Fibroblast of lung (primary cell): ENCODE measurements around the gene LRMDA. TPM values are rescaled to one million over a fixed set of nuclear protein-coding genes. Genes with fewer than 3 reads are reported as not detected.

ENCODE experiments used
- DNase-seq, 2 donors: peaks; one replicate each; pipeline versions ENCODE4 v3.0.0 to v3.0.0-alpha.2; 2010; ENCODE audit warnings: low read depth in 2 of 2
- H2AFZ ChIP-seq: 2 replicates; pipeline ENCODE4 v1.5.1; 2012; ENCODE audit warnings: low read length, control low read depth, inconsistent platforms
- H3K27ac ChIP-seq: 2 replicates; pipeline ENCODE4 v1.5.1; 2011; ENCODE audit warnings: low read length, control low read depth; ENCODE audit not compliant: insufficient read depth
- H3K27me3 ChIP-seq: 2 replicates; pipeline ENCODE4 v1.5.1; 2011; ENCODE audit warnings: mild to moderate bottlenecking, low read length; ENCODE audit not compliant: control insufficient read depth, insufficient read depth
- H3K36me3 ChIP-seq: 2 replicates; pipeline ENCODE4 v1.5.1; 2011; ENCODE audit warnings: low read length; ENCODE audit not compliant: control insufficient read depth, insufficient read depth
- H3K4me1 ChIP-seq: 2 replicates; pipeline ENCODE4 v1.5.1; 2011; ENCODE audit warnings: low read length; ENCODE audit not compliant: control insufficient read depth, insufficient read depth; ENCODE audit errors: extremely low read depth
- H3K4me2 ChIP-seq: 2 replicates; pipeline ENCODE4 v1.5.1; 2011; ENCODE audit warnings: low read length, control low read depth; ENCODE audit not compliant: insufficient read depth; ENCODE audit errors: extremely low read depth
- H3K4me3 ChIP-seq, 4 experiments: fragments of 200-600 bp in 1 of 4; sonication (generic) in 1 of 4; replicated peaks in 1 of 4; 2 replicates each; pipeline ENCODE4 v1.5.1; 2011 to 2016; ENCODE audit warnings: low read length in 4 of 4, low read depth in 3 of 4, mild to moderate bottlenecking in 3 of 4, control low read depth in 2 of 4, inconsistent platforms in 1 of 4, mixed read lengths in 1 of 4; ENCODE audit not compliant: insufficient read depth in 1 of 4; ENCODE audit errors: control extremely low read depth in 1 of 4
- H3K79me2 ChIP-seq: 2 replicates; pipeline ENCODE4 v1.5.1; 2012; ENCODE audit warnings: mild to moderate bottlenecking, low read length, inconsistent platforms; ENCODE audit not compliant: control insufficient read depth, insufficient read depth
- H3K9ac ChIP-seq: 2 replicates; pipeline ENCODE4 v1.5.1; 2011; ENCODE audit warnings: mild to moderate bottlenecking, low read length, control low read depth; ENCODE audit not compliant: insufficient read depth
- H3K9me3 ChIP-seq: 2 replicates; pipeline ENCODE4 v1.5.1; 2012; ENCODE audit warnings: low read depth, low read length; ENCODE audit not compliant: control insufficient read depth, insufficient read depth
- H4K20me1 ChIP-seq: 2 replicates; pipeline ENCODE4 v1.5.1; 2011; ENCODE audit warnings: low read length; ENCODE audit not compliant: control insufficient read depth, insufficient read depth; ENCODE audit errors: extremely low read depth
- EZH2 ChIP-seq: IDR thresholded peaks from 2 replicates; pipeline ENCODE4 v1.5.1; 2012; ENCODE audit warnings: low read length, control low read depth, mild to moderate bottlenecking; ENCODE audit errors: missing control alignments
- polyA plus RNA-seq, 2 donors: library from polyadenylated mRNA; depleted of rRNA in 1 of 2; stranded (reverse) in 1 of 2; unstranded in 1 of 2; fragments of >200 nt; gene quantifications; 2 replicates each; pipeline ENCODE4 v1.2.1, GENCODE V29; 2011 to 2012; ENCODE audit warnings: missing spikeins in 1 of 2
- total RNA-seq: library from RNA; depleted of rRNA; stranded (reverse); fragments of >200 nt; gene quantifications from 2 replicates; pipeline ENCODE4 v1.2.1, GENCODE V29; 2014
- TF ChIP-seq, protein P1 (sequence below), 2 donors: IDR thresholded peaks in 1 of 2; conservative IDR thresholded peaks in 1 of 2; 1 replicate in 1 of 2; 2 replicates in 1 of 2; pipeline ENCODE4 v1.5.1; 2011 to 2012; ENCODE audit warnings: low read length in 2 of 2, control low read depth in 1 of 2, inconsistent platforms in 1 of 2, low read depth in 1 of 2, mild to moderate bottlenecking in 1 of 2

Gene LRMDA
- total and polyA plus RNA-seq, 2 donors (not counting 1 experiment from before 2014, with no cell fraction given), result 1.7 to 2.0 TPM

DNA sequence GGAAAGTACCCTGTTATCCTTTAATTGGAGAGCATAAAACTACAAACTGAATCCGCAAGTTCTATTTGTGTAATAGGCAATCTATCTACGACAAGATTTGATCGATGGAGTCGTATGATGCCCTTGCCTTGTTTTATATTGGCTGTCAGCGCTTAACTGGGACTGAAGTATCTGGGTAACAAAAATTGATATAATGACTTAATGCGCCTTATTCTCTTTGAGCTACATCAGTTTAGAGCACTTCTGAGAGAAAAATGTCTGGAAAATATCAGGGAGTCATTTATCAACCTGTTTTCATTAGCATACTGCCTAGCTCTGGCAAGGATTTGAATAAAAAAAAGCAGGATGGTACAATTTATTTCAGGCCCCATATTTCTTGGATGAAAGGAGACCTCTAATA lies 262.1 kb downstream of the LRMDA start:
- Histone ChIP-seq H2AFZ (no peak overlapping the region), H3K4me1 (no peaks in the 10 kb centered on the region), H4K20me1 (no peaks in the 10 kb centered on the region), H3K9ac (no peak overlapping the region), H3K36me3 (no peaks in the 10 kb centered on the region), H3K4me3 (no peak overlapping the region), H3K27me3 (no peaks in the 10 kb centered on the region), H3K9me3 (no peaks in the 10 kb centered on the region), H3K79me2 (no peaks in the 10 kb centered on the region), H3K4me2 (no peak overlapping the region), H3K27ac (no peak overlapping the region)
- no peak for DNase-seq
- no peak for TF ChIP-seq EZH2
- TF ChIP-seq, protein P1, sequence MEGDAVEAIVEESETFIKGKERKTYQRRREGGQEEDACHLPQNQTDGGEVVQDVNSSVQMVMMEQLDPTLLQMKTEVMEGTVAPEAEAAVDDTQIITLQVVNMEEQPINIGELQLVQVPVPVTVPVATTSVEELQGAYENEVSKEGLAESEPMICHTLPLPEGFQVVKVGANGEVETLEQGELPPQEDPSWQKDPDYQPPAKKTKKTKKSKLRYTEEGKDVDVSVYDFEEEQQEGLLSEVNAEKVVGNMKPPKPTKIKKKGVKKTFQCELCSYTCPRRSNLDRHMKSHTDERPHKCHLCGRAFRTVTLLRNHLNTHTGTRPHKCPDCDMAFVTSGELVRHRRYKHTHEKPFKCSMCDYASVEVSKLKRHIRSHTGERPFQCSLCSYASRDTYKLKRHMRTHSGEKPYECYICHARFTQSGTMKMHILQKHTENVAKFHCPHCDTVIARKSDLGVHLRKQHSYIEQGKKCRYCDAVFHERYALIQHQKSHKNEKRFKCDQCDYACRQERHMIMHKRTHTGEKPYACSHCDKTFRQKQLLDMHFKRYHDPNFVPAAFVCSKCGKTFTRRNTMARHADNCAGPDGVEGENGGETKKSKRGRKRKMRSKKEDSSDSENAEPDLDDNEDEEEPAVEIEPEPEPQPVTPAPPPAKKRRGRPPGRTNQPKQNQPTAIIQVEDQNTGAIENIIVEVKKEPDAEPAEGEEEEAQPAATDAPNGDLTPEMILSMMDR (conservative IDR thresholded peaks at IDR 0.05 in 1 of 2, IDR thresholded peaks at IDR 0.05 in 1 of 2; ENCODE audit: low read depth in 1 of 2, low read length in 2 of 2), result no peak

DNA sequence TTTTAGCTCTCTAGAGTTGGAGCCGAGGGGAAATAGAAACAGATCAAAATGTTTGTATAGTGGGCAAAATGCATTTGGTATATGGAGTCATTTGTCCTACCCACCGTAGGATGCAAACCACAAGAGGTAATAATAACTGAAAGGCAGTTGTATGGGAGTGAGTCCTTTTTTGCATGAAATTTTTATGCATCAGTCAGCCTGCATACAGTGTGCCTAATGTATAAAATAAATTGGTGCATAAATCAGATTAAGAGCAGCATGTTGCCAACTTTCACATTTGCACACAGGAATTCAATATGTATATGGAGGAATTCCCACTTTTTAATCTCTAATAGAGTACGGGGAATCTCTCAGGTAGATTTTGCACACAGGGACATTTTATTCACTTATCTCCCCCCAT lies 262.8 kb downstream of the LRMDA start:
- TF ChIP-seq, protein P1 (conservative IDR thresholded peaks at IDR 0.05 in 1 of 2, IDR thresholded peaks at IDR 0.05 in 1 of 2; ENCODE audit: low read depth in 1 of 2, low read length in 2 of 2), result no peak
- TF ChIP-seq EZH2, result no peak
- Histone ChIP-seq H3K4me2 (no peak overlapping the region), H3K27me3 (no peaks in the 10 kb centered on the region)

DNA sequence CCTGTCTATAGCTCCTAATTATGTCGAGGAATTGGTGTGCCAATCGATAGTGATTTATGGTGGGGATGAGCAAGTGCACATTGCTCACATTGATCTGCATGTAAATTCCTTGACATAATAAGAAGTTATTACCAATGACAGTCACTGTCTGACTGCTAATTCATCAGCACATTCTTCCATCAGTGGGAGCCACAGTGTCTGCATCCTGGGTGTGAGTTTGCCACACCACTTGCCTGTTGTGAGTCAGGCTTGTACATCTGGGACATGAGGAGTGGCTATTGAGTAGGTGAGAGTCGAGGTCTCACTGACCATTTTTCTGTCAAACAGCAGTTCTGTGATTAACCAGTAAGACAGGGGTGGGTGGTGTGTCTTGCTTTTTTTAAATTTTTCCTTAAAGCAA lies 263.4 kb downstream of the LRMDA start:
- Histone ChIP-seq H3K4me2 (no peak overlapping the region), H3K4me1 (no peaks in the 10 kb centered on the region), H3K27me3 (no peaks in the 10 kb centered on the region), H3K9me3 (no peaks in the 10 kb centered on the region), H4K20me1 (no peaks in the 10 kb centered on the region), H3K36me3 (no peaks in the 10 kb centered on the region), H3K27ac (no peak overlapping the region), H3K79me2 (no peaks in the 10 kb centered on the region), H3K9ac (no peak overlapping the region), H3K4me3 (no peak overlapping the region), H2AFZ (no peak overlapping the region)
- TF ChIP-seq, protein P1 (conservative IDR thresholded peaks at IDR 0.05 in 1 of 2, IDR thresholded peaks at IDR 0.05 in 1 of 2; ENCODE audit: low read depth in 1 of 2, low read length in 2 of 2), result no peak
- no peak for TF ChIP-seq EZH2
- no peak for DNase-seq

More for the DNA sequence above, 262.8 kb downstream of the LRMDA start:
- no peaks in the 10 kb centered on the region for H3K79me2 ChIP-seq
- H3K9ac ChIP-seq, result no peak overlapping the region
- no peak overlapping the region for H3K27ac ChIP-seq
- no peaks in the 10 kb centered on the region for H4K20me1 ChIP-seq
- H3K9me3 ChIP-seq, result no peaks in the 10 kb centered on the region
- no peaks in the 10 kb centered on the region for H3K4me1 ChIP-seq
- no peak overlapping the region for H3K4me3 ChIP-seq
- DNase-seq, result no peak
- no peak overlapping the region for H2AFZ ChIP-seq
- no peaks in the 10 kb centered on the region for H3K36me3 ChIP-seq
